Neural cell (in vitro differentiated cells): ENCODE results near the gene NOLC1. TPM values are rescaled to one million over a fixed set of nuclear protein-coding genes. Genes with fewer than 3 reads are reported as not detected.

Experiments used
- H2AFZ ChIP-seq: fragments of 200-600, 300-800 bp; sonication (generic), shearing (Covaris generic); 2 replicates; pipeline ENCODE4 v1.6.0; 2014; ENCODE audit warnings: low read depth, mild to moderate bottlenecking, antibody characterized with exemption, low read length, moderate library complexity
- H3F3A ChIP-seq: fragments of 200-600 bp; shearing (Covaris generic); 2 replicates; pipeline ENCODE4 v1.6.1; 2016; ENCODE audit warnings: mild to moderate bottlenecking, moderate library complexity, mixed read lengths, antibody characterized with exemption, low read length; ENCODE audit not compliant: insufficient read depth, poor library complexity, severe bottlenecking
- H3K27ac ChIP-seq: fragments of 200-600, 300-800 bp; sonication (generic), shearing (Covaris generic); 2 replicates; pipeline ENCODE4 v1.5.1; 2014; ENCODE audit warnings: mild to moderate bottlenecking, low read length, moderate library complexity
- H3K27me3 ChIP-seq: fragments of 300-800, 200-600 bp; sonication (generic), shearing (Covaris generic); 2 replicates; pipeline ENCODE4 v1.6.0; 2014; ENCODE audit warnings: mild to moderate bottlenecking, low read depth, low read length, moderate library complexity; ENCODE audit not compliant: insufficient read depth
- H3K36me3 ChIP-seq: fragments of 300-800, 200-600 bp; sonication (generic), shearing (Covaris generic); 2 replicates; pipeline ENCODE4 v1.5.1; 2014; ENCODE audit warnings: mild to moderate bottlenecking, antibody characterized with exemption, low read length, moderate library complexity; ENCODE audit not compliant: insufficient read depth
- H3K4me2 ChIP-seq: fragments of 300-800, 200-600 bp; sonication (generic), shearing (Covaris generic); 2 replicates; pipeline ENCODE4 v1.6.0; 2014; ENCODE audit warnings: mild to moderate bottlenecking, low read length
- H3K4me3 ChIP-seq: fragments of 300-800, 200-600 bp; sonication (generic), shearing (Covaris generic); 2 replicates; pipeline ENCODE4 v1.5.1; 2014; ENCODE audit warnings: mild to moderate bottlenecking, low read length, moderate library complexity
- H3K79me2 ChIP-seq: fragments of 200-600 bp; shearing (Covaris generic); replicated peaks from 2 replicates; pipeline ENCODE4 v1.6.0; 2014; ENCODE audit warnings: mild to moderate bottlenecking, low read length, moderate library complexity; ENCODE audit not compliant: insufficient read depth
- H3K9ac ChIP-seq: fragments of 300-800, 200-600 bp; sonication (generic), shearing (Covaris generic); 2 replicates; pipeline ENCODE4 v1.6.1; 2016; ENCODE audit warnings: mild to moderate bottlenecking, low read length, mixed read lengths
- H3K9me2 ChIP-seq: fragments of 200-600 bp; shearing (Covaris generic); 2 replicates; pipeline ENCODE4 v1.6.1; 2016; ENCODE audit warnings: mild to moderate bottlenecking, low read length, mixed read lengths; ENCODE audit not compliant: insufficient read depth
- H3K9me3 ChIP-seq: fragments of 200-600, 300-800 bp; sonication (generic), shearing (Covaris generic); 2 replicates; pipeline ENCODE4 v1.6.1; 2016; ENCODE audit warnings: mild to moderate bottlenecking, mixed run types, low read length, moderate library complexity, mixed read lengths
- H4K20me1 ChIP-seq: fragments of 200-600 bp; shearing (Covaris generic); 2 replicates; pipeline ENCODE4 v1.6.1; 2016; ENCODE audit warnings: mild to moderate bottlenecking, mixed run types; ENCODE audit not compliant: insufficient read depth
- EP300 ChIP-seq: fragments of 450-650 bp; conservative IDR thresholded peaks from 2 replicates; pipeline ENCODE4 v1.6.1; 2014; ENCODE audit warnings: antibody characterized with exemption, mild to moderate bottlenecking, moderate library complexity; ENCODE audit not compliant: poor library complexity, severe bottlenecking
- EZH2 ChIP-seq: fragments of 200-600, 300-800 bp; shearing (Covaris generic), sonication (generic); IDR thresholded peaks from 2 replicates; pipeline ENCODE4 v1.6.1; 2014; ENCODE audit warnings: antibody characterized with exemption, low read length, borderline replicate concordance, mild to moderate bottlenecking; ENCODE audit not compliant: insufficient read depth, poor library complexity, severe bottlenecking
- MXI1 ChIP-seq: fragments of 450-650 bp; conservative IDR thresholded peaks from 2 replicates; pipeline ENCODE4 v1.6.1; 2014; ENCODE audit warnings: antibody characterized with exemption, mild to moderate bottlenecking; ENCODE audit not compliant: poor library complexity, severe bottlenecking
- POLR2AphosphoS5 ChIP-seq: IDR thresholded peaks from 2 replicates; pipeline ENCODE4 v1.6.1; 2012
- RAD21 ChIP-seq: fragments of 450-650 bp; conservative IDR thresholded peaks from 2 replicates; pipeline ENCODE4 v1.6.1; 2014; ENCODE audit warnings: antibody characterized with exemption, mild to moderate bottlenecking, moderate library complexity
- SMC3 ChIP-seq: fragments of 450-650 bp; conservative IDR thresholded peaks from 2 replicates; pipeline ENCODE4 v1.6.1; 2014; ENCODE audit warnings: antibody characterized with exemption, mild to moderate bottlenecking, moderate library complexity; ENCODE audit not compliant: poor library complexity
- TAF1 ChIP-seq: IDR thresholded peaks from 2 replicates; pipeline ENCODE4 v1.6.1; 2012; ENCODE audit warnings: low read depth
- polyA plus RNA-seq: library from polyadenylated mRNA; depleted of rRNA; stranded (reverse); fragments of >200 nt; gene quantifications from 2 replicates; pipeline ENCODE4 v1.2.3, GENCODE V29; 2014
- TF ChIP-seq, protein P1 (sequence below): IDR thresholded peaks from 2 replicates; pipeline ENCODE4 v1.6.1; 2012; ENCODE audit warnings: borderline replicate concordance
- TF ChIP-seq, protein P2 (sequence below): fragments of 450-650 bp; IDR thresholded peaks from 2 replicates; pipeline ENCODE4 v1.5.1; 2014; ENCODE audit warnings: antibody characterized with exemption, mild to moderate bottlenecking, moderate library complexity; ENCODE audit not compliant: poor library complexity, severe bottlenecking

Gene NOLC1
- polyA plus RNA-seq, 1 donor from 2014 or later: 36.0 TPM

DNA sequence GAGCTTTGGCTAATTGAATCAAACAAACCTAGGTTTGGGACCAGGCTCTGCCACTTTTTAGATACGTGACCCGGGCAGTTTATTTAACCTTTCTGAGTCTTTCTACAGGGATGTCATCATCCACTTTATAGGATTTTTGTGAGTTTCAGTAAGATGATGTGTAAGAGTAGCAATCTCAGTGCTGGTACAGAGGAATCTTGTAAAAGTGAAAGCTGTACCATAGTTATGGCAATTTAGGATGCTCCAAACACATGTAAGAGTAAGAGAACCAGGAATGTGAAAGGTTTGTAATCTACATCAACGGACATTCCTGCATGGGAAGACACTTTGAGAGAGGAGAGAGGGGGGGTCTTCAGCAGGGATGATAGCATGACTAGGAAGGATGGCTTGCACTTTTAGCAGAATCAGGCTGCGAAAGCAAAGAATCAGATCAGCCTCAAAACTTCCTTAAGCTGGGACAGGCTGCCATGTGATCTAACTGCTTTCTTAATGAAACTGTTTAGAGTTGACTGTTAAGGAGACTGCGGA lies 968 bp downstream of the NOLC1 start:
- Histone ChIP-seq H4K20me1 (no peaks in the 10 kb centered on the region), H3K4me2 (peak overlapping the region; percentile 69), H3K9me3 (no peaks in the 10 kb centered on the region), H3K27me3 (no peaks in the 10 kb centered on the region), H3K4me3 (peak overlapping the region; percentile 84), H3K9me2 (no peaks in the 10 kb centered on the region), H3F3A (no peaks in the 10 kb centered on the region), H3K9ac (peak overlapping the region; percentile 65), H3K27ac (no peak overlapping the region), H3K79me2 (peaks cover 23% of the 10 kb centered on the region), H3K36me3 (peaks cover 3% of the 10 kb centered on the region), H2AFZ (no peak overlapping the region)
- TF ChIP-seq, protein P1, sequence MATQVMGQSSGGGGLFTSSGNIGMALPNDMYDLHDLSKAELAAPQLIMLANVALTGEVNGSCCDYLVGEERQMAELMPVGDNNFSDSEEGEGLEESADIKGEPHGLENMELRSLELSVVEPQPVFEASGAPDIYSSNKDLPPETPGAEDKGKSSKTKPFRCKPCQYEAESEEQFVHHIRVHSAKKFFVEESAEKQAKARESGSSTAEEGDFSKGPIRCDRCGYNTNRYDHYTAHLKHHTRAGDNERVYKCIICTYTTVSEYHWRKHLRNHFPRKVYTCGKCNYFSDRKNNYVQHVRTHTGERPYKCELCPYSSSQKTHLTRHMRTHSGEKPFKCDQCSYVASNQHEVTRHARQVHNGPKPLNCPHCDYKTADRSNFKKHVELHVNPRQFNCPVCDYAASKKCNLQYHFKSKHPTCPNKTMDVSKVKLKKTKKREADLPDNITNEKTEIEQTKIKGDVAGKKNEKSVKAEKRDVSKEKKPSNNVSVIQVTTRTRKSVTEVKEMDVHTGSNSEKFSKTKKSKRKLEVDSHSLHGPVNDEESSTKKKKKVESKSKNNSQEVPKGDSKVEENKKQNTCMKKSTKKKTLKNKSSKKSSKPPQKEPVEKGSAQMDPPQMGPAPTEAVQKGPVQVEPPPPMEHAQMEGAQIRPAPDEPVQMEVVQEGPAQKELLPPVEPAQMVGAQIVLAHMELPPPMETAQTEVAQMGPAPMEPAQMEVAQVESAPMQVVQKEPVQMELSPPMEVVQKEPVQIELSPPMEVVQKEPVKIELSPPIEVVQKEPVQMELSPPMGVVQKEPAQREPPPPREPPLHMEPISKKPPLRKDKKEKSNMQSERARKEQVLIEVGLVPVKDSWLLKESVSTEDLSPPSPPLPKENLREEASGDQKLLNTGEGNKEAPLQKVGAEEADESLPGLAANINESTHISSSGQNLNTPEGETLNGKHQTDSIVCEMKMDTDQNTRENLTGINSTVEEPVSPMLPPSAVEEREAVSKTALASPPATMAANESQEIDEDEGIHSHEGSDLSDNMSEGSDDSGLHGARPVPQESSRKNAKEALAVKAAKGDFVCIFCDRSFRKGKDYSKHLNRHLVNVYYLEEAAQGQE: no peak
- TF ChIP-seq EZH2: no peak
- TF ChIP-seq TAF1: no peak
- TF ChIP-seq EP300: no peak
- TF ChIP-seq POLR2AphosphoS5: no peak
- no peak for TF ChIP-seq RAD21
- TF ChIP-seq, protein P2, sequence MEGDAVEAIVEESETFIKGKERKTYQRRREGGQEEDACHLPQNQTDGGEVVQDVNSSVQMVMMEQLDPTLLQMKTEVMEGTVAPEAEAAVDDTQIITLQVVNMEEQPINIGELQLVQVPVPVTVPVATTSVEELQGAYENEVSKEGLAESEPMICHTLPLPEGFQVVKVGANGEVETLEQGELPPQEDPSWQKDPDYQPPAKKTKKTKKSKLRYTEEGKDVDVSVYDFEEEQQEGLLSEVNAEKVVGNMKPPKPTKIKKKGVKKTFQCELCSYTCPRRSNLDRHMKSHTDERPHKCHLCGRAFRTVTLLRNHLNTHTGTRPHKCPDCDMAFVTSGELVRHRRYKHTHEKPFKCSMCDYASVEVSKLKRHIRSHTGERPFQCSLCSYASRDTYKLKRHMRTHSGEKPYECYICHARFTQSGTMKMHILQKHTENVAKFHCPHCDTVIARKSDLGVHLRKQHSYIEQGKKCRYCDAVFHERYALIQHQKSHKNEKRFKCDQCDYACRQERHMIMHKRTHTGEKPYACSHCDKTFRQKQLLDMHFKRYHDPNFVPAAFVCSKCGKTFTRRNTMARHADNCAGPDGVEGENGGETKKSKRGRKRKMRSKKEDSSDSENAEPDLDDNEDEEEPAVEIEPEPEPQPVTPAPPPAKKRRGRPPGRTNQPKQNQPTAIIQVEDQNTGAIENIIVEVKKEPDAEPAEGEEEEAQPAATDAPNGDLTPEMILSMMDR: no peak
- TF ChIP-seq SMC3: no peak
- TF ChIP-seq MXI1: no peak

DNA sequence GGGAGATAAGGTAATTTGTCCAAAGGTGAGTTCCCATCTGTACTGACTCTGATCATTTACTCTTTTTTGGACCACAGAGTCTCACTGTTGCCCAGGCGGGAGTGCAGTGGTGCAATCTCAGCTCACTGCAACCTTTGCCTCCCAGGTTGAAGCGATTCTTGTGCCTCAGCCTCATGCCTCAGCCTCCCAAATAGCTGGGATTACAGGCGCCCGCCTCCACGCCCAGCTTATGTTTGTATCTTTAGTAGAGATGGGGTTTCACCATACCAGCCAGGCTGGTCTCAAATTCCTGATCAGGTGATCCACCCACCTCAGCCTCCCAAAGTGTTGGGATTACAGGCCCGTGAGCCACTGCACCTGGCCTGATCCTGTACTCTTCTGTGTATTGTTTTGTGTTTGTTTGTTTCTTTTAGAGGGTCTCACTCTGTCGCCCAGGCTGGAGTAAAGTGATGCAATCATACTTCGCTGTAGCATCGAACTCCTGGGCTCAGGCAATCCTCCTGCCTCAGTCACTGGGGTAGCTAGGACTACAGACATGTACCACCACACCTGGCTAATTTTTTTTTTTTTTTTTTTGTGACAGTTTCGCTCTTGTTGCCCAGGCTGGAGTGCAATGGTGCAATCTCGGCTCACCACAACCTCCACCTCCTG lies 2.4 kb downstream of the NOLC1 start:
- TF ChIP-seq POLR2AphosphoS5 (no peak), TAF1 (no peak), EP300 (no peak), SMC3 (no peak), EZH2 (no peak), MXI1 (no peak), RAD21 (no peak)
- TF ChIP-seq, protein P2: no peak
- TF ChIP-seq, protein P1: no peak
- no peak overlapping the region for H3K4me3 ChIP-seq
- H3K36me3 ChIP-seq: no peaks in the 10 kb centered on the region
- no peaks in the 10 kb centered on the region for H3K9me2 ChIP-seq
- no peaks in the 10 kb centered on the region for H3K27me3 ChIP-seq
- no peak overlapping the region for H3K9ac ChIP-seq
- H3K4me2 ChIP-seq: no peak overlapping the region
- H3K27ac ChIP-seq: no peak overlapping the region
- no peak overlapping the region for H2AFZ ChIP-seq
- peaks cover 23% of the 10 kb centered on the region for H3K79me2 ChIP-seq
- H3K9me3 ChIP-seq: no peaks in the 10 kb centered on the region
- H3F3A ChIP-seq: no peaks in the 10 kb centered on the region
- H4K20me1 ChIP-seq: no peaks in the 10 kb centered on the region
